ENCODE measurements around the gene IRX1.

Gene IRX1

DNA sequence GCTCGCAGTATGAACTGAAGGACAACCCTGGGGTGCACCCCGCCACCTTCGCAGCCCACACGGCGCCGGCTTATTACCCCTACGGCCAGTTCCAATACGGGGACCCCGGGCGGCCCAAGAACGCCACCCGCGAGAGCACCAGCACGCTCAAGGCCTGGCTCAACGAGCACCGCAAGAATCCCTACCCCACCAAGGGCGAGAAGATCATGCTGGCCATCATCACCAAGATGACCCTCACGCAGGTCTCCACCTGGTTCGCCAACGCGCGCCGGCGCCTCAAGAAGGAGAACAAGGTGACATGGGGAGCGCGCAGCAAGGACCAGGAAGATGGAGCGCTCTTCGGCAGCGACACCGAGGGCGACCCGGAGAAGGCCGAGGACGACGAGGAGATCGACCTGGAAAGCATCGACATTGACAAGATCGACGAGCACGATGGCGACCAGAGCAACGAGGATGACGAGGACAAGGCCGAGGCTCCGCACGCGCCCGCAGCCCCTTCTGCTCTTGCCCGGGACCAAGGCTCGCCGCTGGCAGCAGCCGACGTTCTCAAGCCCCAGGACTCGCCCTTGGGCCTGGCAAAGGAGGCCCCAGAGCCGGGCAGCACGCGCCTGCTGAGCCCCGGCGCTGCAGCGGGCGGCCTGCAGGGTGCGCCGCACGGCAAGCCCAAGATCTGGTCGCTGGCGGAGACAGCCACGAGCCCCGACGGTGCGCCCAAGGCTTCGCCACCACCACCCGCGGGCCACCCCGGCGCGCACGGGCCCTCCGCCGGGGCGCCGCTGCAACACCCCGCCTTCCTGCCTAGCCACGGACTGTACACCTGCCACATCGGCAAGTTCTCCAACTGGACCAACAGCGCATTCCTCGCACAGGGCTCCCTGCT is 3.8 kb downstream of the IRX1 start:
- DNase-seq (ENCODE audit: low read depth) = no peak
- TF ChIP-seq MYC (IDR thresholded peaks at IDR 0.05; ENCODE audit: low read depth, low read length) (no peak), POLR2A (IDR thresholded peaks at IDR 0.05; ENCODE audit: extremely low read depth, insufficient read length) (no peak)
- TF ChIP-seq, protein P1, sequence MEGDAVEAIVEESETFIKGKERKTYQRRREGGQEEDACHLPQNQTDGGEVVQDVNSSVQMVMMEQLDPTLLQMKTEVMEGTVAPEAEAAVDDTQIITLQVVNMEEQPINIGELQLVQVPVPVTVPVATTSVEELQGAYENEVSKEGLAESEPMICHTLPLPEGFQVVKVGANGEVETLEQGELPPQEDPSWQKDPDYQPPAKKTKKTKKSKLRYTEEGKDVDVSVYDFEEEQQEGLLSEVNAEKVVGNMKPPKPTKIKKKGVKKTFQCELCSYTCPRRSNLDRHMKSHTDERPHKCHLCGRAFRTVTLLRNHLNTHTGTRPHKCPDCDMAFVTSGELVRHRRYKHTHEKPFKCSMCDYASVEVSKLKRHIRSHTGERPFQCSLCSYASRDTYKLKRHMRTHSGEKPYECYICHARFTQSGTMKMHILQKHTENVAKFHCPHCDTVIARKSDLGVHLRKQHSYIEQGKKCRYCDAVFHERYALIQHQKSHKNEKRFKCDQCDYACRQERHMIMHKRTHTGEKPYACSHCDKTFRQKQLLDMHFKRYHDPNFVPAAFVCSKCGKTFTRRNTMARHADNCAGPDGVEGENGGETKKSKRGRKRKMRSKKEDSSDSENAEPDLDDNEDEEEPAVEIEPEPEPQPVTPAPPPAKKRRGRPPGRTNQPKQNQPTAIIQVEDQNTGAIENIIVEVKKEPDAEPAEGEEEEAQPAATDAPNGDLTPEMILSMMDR (IDR thresholded peaks at IDR 0.05; ENCODE audit: low read depth, low read length) = no peak
- TF ChIP-seq, protein P2, sequence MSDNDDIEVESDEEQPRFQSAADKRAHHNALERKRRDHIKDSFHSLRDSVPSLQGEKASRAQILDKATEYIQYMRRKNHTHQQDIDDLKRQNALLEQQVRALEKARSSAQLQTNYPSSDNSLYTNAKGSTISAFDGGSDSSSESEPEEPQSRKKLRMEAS (IDR thresholded peaks at IDR 0.05; ENCODE audit: low read depth, low read length) = no peak
- H3K4me3 ChIP-seq (ENCODE audit: low read depth, low read length) = no peak overlapping the region

DNA sequence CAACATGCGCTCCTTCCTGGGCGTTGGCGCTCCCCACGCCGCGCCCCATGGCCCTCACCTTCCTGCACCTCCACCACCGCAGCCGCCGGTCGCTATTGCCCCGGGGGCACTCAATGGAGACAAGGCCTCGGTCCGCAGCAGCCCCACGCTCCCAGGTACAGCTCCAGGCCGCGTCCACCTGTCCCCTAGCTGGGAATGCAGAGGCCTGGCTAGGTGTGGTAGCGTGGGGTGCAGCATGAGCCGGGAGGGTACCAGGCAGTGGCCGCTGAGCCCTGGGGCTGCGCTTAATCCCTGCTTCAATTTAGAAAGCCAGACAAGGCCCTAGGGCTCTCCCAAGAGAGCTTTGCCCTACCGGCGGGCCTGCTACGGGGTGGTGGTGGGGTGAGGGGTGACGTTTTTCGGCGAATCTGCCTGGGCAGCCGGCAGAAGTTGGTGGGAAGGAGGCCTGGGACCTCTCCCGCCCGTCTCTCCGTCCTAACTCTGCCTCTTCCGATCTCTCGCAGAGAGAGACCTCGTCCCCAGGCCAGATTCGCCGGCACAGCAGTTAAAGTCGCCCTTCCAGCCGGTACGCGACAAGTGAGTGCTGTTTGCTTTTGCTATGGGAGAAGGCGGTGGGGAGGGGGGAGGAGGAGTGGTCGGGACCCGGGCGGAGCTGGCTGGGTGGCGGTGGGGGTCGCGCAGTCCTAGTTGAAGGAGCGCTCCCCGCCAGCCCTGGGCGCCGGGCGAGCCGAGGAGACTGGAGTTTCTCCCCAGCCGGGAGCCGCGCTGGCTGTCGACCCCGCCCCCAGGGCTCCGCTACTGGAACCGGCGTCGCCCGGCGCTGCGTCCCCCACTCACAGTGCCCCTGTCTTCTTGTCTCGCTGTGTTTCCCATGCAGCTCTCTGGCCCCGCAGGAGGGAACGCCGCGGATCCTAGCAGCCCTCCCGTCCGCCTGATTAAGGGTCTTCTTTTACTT is 4.8 kb downstream of the IRX1 start:
- TF ChIP-seq, protein P1 (IDR thresholded peaks at IDR 0.05; ENCODE audit: low read depth, low read length) = no peak
- TF ChIP-seq, protein P2 (IDR thresholded peaks at IDR 0.05; ENCODE audit: low read depth, low read length) = no peak
- no peak for TF ChIP-seq MYC (IDR thresholded peaks at IDR 0.05; ENCODE audit: low read depth, low read length)
- no peak overlapping the region for H3K4me3 ChIP-seq (ENCODE audit: low read depth, low read length)
- no peak for DNase-seq (ENCODE audit: low read depth)

DNA sequence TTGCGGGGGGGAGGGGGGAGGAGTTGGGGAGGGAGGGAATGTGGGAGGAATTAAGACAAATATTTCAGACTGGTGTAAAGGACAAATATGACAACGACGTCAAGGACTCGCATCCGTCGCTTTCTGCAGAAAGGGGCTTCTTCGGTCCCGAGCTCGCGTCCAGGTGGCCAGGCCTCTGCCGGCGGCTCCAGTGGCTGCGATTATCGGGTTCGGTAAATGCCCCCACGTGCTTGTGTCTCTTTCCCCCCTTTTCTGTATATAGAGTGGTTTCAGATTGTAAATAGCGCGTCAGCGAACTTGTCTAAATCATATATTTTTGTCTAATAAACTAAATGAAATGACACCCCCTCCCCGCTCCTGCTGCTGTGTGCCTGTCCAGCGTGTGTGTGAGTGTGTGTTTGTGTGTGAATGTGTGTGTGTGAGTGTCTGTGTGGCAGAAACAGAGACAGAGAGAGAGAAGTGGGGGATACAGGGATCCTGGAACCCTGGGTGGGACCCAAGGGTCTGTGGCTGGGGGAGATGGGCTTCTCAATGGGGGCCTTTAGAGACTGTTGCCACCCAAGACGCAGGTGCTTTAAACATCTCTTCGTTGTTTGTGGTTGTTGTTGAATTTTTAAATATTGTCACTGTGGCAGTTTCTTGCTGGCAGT is 5.6 kb downstream of the IRX1 start:
- TF ChIP-seq, protein P2 (IDR thresholded peaks at IDR 0.05; ENCODE audit: low read depth, low read length) = no peak
- TF ChIP-seq, protein P1 (IDR thresholded peaks at IDR 0.05; ENCODE audit: low read depth, low read length) = no peak
- no peak for TF ChIP-seq MYC (IDR thresholded peaks at IDR 0.05; ENCODE audit: low read depth, low read length)
- TF ChIP-seq POLR2A (IDR thresholded peaks at IDR 0.05; ENCODE audit: extremely low read depth, insufficient read length) = no peak
- no peak overlapping the region for H3K4me3 ChIP-seq (ENCODE audit: low read depth, low read length)
- DNase-seq (ENCODE audit: low read depth) = no peak

DNA sequence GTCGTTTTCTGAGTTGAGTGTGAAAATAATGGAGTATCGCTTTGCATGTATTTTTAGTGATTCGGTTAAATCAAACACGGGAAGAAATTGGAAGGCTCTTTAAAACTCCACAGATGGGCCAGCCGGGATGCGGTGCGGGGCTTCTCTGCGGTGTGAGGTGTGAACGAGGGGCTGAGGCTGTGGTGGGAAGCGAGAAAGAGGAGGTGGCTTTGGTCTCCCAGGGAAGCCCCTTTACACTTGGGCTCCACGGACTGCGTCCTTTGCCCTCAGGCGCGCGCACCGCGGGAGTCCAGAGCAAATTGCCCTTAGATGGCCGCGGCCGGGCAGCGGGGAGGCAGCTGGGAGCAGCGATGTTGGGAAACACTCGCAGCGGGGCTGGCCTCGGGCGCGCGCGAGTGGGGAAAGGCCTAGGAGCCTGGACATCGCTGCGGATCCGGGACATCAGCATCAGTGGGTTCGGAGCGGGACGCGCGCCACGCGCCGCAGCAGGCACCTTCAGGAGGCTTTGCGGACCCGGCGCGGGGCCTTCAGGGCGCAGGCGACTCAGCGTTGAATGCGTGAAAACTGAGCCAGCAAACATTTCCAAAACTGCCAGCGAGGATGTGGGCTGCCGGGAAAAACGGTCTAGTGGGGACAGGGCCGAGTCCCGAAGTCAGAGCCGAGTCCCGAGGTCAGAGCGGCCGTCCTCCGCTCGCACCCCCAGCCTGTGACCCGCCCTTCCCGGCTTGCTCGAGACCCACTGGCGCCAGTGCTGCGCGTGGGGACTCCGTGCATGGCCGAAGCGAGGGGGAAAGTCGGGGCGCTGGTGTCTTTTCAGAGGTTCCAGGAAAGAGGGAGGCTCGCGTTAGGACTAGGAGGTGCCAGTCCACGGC is 6.5 kb downstream of the IRX1 start:
- no peak overlapping the region for H3K4me3 ChIP-seq (ENCODE audit: low read depth, low read length)
- no peak for DNase-seq (ENCODE audit: low read depth)
- TF ChIP-seq MYC (IDR thresholded peaks at IDR 0.05; ENCODE audit: low read depth, low read length) = no peak
- TF ChIP-seq, protein P1 (IDR thresholded peaks at IDR 0.05; ENCODE audit: low read depth, low read length) = no peak
- TF ChIP-seq, protein P2 (IDR thresholded peaks at IDR 0.05; ENCODE audit: low read depth, low read length) = no peak
- no peak for TF ChIP-seq POLR2A (IDR thresholded peaks at IDR 0.05; ENCODE audit: extremely low read depth, insufficient read length)
